ENCODE results near the gene CCDC137. TPM values are rescaled to one million over a fixed set of nuclear protein-coding genes. Genes with fewer than 3 reads are reported as not detected.

The CCDC137 gene
- total RNA-seq, 1 donor from 2014 or later: 14.9 TPM

DNA sequence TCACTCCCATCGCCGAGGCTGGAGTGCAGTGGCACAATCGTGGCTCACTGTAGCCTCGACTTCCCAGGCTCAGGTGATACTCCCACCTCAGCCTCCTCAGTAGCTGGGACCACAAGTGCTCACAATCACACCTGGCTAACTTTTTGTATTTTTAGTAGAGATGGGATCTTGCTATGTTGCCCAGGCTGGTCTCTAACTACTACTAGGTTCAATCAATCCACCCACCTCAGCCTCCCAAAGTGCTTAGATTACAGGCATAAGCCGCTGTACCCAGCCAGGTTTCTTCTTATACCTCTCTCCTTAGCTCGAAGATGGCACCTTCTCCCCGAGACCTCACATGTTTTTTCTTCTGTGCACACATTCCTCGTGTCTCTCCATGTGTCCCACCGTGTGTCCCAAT lies 26.5 kb upstream of the CCDC137 start:
- no peaks in the 10 kb centered on the region for H3K27me3 Mint-ChIP-seq (ENCODE audit: unreplicated experiment)
- peaks cover 20% of the 10 kb centered on the region for H3K4me1 Mint-ChIP-seq (ENCODE audit: unreplicated experiment)
- no peak overlapping the region for H3K27ac Mint-ChIP-seq (ENCODE audit: unreplicated experiment)
- no peak overlapping the region for H3K4me3 Mint-ChIP-seq (ENCODE audit: unreplicated experiment)
- H3K9me3 Mint-ChIP-seq (ENCODE audit: unreplicated experiment): no peaks in the 10 kb centered on the region
- DNase-seq (ENCODE audit: extremely low spot score, unreplicated experiment): no peak
- no peak for TF ChIP-seq CTCF (IDR thresholded peaks at IDR 0.05)
- H3K36me3 Mint-ChIP-seq (ENCODE audit: unreplicated experiment): no peaks in the 10 kb centered on the region

DNA sequence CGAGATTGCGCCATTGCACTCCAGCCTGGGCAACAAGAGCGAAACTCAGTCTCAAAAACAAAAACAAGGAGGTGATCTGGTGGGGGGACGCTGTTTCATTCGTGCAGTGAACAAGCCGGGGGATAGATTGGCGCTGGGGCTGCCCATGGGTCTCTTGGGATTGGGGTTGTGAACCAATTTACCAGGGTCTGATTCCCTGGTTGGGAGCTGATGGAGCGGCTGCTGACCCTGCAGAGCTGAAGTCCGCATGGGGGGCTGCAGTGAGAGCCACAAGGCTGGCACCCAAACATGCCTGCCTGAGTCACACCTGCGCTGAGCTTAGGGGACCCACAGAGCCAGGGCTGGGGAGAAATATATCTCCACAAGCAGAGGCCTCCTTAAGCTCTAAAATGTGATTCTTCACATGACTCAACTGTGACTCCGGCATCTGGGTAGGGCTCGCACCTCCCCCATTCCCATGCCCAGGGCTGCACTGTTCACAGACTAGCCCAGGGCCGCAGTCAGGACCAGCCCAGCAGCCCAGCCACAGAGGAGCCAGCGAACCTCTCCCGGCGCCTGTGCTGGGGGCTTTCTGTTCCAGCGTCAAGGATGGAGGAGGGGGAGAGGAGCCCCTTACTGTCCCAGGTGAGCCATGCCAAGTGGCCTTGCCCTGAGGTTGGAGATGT lies 24.6 kb upstream of the CCDC137 start:
- H3K27me3 Mint-ChIP-seq (ENCODE audit: unreplicated experiment): no peaks in the 10 kb centered on the region
- TF ChIP-seq CTCF (IDR thresholded peaks at IDR 0.05): no peak
- H3K36me3 Mint-ChIP-seq (ENCODE audit: unreplicated experiment): no peaks in the 10 kb centered on the region
- H3K4me3 Mint-ChIP-seq (ENCODE audit: unreplicated experiment): no peak overlapping the region
- H3K4me1 Mint-ChIP-seq (ENCODE audit: unreplicated experiment): peaks cover 8% of the 10 kb centered on the region
- H3K27ac Mint-ChIP-seq (ENCODE audit: unreplicated experiment): no peak overlapping the region
- H3K9me3 Mint-ChIP-seq (ENCODE audit: unreplicated experiment): no peaks in the 10 kb centered on the region
- DNase-seq (ENCODE audit: extremely low spot score, unreplicated experiment): no peak

- H3K36me3 Mint-ChIP-seq (ENCODE audit: unreplicated experiment): no peaks in the 10 kb centered on the region
- H3K27ac Mint-ChIP-seq (ENCODE audit: unreplicated experiment): no peak overlapping the region
- no peak for DNase-seq (ENCODE audit: extremely low spot score, unreplicated experiment)
- no peaks in the 10 kb centered on the region for H3K9me3 Mint-ChIP-seq (ENCODE audit: unreplicated experiment)
- TF ChIP-seq CTCF (IDR thresholded peaks at IDR 0.05): no peak
- H3K27me3 Mint-ChIP-seq (ENCODE audit: unreplicated experiment): no peaks in the 10 kb centered on the region
- H3K4me3 Mint-ChIP-seq (ENCODE audit: unreplicated experiment): no peak overlapping the region
- H3K4me1 Mint-ChIP-seq (ENCODE audit: unreplicated experiment): peaks cover 4% of the 10 kb centered on the region
These were observed 22.0 kb upstream of the CCDC137 start for GRCh38 chr17:81644496-81644895.

GRCh38 chr17:81644976-81645952 lies 21.3 kb upstream of the CCDC137 start:
- no peak for DNase-seq (ENCODE audit: extremely low spot score, unreplicated experiment)
- no peak for TF ChIP-seq CTCF (IDR thresholded peaks at IDR 0.05)
- Mint-ChIP-seq H3K27me3 (ENCODE audit: unreplicated experiment) (no peaks in the 10 kb centered on the region), H3K27ac (ENCODE audit: unreplicated experiment) (no peak overlapping the region), H3K4me3 (ENCODE audit: unreplicated experiment) (no peak overlapping the region), H3K4me1 (ENCODE audit: unreplicated experiment) (peaks cover 4% of the 10 kb centered on the region), H3K36me3 (ENCODE audit: unreplicated experiment) (no peaks in the 10 kb centered on the region), H3K9me3 (ENCODE audit: unreplicated experiment) (no peaks in the 10 kb centered on the region)
